Lower lobe of right lung (tissue), 2 donors: ENCODE measurements around the gene PRIMA1. TPM values are rescaled to one million over a fixed set of nuclear protein-coding genes. Genes with fewer than 3 reads are reported as not detected.

ENCODE experiments used
- ATAC-seq, 2 donors: fragments of 200-7000 bp; cut with Tn5 transposase; one replicate each; pipeline ENCODE4 v1.9.1; 2020 to 2022; ENCODE audit warnings: mild to moderate bottlenecking in 2 of 2, moderate library complexity in 2 of 2
- DNase-seq: peaks from one replicate; pipeline ENCODE4 v3.0.0-alpha.2; 2020
- H3K27ac ChIP-seq: fragments of 200-600 bp; one replicate; pipeline ENCODE4 v1.8.0; 2022
- H3K27me3 ChIP-seq: fragments of 200-600 bp; one replicate; pipeline ENCODE4 v1.8.0; 2022; ENCODE audit warnings: low read depth
- H3K36me3 ChIP-seq: fragments of 200-600 bp; one replicate; pipeline ENCODE4 v1.8.0; 2022; ENCODE audit warnings: mild to moderate bottlenecking
- H3K4me1 ChIP-seq: fragments of 200-600 bp; one replicate; pipeline ENCODE4 v1.8.0; 2022
- H3K4me3 ChIP-seq: fragments of 200-600 bp; one replicate; pipeline ENCODE4 v1.8.0; 2022; ENCODE audit warnings: mild to moderate bottlenecking
- H3K9me3 ChIP-seq: fragments of 200-600 bp; one replicate; pipeline ENCODE4 v1.8.0; 2022
- intact Hi-C: fragments of 100-400 bp; cut with DNase I; formaldehyde crosslinking; loops from one replicate; pipeline ENCODE4 v1.11.0; 2022
- total RNA-seq: library from RNA; stranded (reverse); fragmentation: NEBNext Ultra II Directional; extraction: Animal tissue kit (Norgen Biotek cat#: 25700); gene quantifications from one replicate; pipeline ENCODE4 v1.2.1, GENCODE V29; 2021
- TF ChIP-seq, protein P1 (sequence below): fragments of 200-600 bp; IDR thresholded peaks from one replicate; pipeline ENCODE4 v1.8.0; 2022; ENCODE audit warnings: antibody characterized with exemption, mild to moderate bottlenecking
- donor health status: DM: no; HTN: yes; CAD: no; lungs with severe emphysema.

Gene PRIMA1
- total RNA-seq, 1 donor from 2014 or later: 3.0 TPM

DNA sequence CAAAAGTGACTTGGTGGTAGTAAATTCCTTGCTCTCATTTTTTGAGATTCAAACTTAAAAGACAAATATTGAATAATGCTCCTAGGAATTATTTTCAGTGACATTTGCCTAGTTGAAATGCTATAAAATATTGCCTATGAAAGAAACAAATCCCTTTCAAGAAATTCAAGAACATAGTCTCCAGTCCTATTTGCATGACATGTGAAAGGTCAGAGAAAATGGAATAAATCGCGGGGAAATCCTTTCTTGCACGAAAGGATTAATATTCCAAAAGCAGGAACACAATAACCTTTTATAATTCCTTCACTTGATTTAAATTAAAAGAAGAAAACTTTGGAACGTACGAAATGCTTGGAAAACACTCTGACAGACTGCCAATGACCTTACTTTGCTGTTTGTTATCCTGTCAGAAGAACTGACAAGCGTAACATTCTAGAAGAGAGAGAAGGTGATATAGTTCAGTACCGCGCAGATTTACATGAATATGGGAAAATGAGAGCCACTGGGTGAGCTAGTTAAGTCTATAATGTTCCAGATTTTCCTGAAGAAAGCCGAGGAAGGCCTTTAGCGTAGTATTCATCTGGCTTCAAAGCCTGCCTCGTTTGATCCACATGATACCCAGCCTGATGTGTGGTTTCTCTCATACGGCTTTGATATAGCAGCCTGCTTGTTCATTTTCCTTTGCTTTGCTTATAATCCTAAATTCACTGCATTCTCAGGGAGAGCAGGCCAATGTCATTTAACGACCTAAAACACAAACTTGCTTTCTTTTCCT is 103.0 kb downstream of the PRIMA1 start:
- H3K27me3 ChIP-seq: peaks cover 3% of the 10 kb centered on the region
- no peak for DNase-seq

DNA sequence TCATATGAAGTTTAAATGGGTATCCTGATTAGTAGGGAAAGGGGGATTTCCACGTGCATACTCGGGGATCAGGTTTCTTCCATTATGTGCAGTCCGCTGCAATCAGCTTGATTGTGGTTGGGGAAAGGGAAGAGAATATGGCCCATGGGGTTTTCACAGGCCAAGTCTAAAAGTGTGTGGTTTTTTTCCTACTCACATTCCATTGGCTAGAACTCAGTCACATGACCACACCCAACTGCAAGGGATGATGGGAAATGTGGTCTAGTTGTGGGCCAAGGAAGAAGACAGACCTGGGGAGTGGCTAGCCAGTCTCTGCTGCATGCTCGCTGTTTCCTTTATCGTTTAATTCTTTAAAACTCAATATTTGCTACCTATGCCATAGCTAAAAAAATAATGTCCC is 105.1 kb downstream of the PRIMA1 start:
- Histone ChIP-seq H3K36me3 (no peaks in the 10 kb centered on the region), H3K4me3 (no peak overlapping the region), H3K4me1 (no peaks in the 10 kb centered on the region), H3K9me3 (no peaks in the 10 kb centered on the region), H3K27ac (no peak overlapping the region), H3K27me3 (no peaks in the 10 kb centered on the region)
- TF ChIP-seq, protein P1, sequence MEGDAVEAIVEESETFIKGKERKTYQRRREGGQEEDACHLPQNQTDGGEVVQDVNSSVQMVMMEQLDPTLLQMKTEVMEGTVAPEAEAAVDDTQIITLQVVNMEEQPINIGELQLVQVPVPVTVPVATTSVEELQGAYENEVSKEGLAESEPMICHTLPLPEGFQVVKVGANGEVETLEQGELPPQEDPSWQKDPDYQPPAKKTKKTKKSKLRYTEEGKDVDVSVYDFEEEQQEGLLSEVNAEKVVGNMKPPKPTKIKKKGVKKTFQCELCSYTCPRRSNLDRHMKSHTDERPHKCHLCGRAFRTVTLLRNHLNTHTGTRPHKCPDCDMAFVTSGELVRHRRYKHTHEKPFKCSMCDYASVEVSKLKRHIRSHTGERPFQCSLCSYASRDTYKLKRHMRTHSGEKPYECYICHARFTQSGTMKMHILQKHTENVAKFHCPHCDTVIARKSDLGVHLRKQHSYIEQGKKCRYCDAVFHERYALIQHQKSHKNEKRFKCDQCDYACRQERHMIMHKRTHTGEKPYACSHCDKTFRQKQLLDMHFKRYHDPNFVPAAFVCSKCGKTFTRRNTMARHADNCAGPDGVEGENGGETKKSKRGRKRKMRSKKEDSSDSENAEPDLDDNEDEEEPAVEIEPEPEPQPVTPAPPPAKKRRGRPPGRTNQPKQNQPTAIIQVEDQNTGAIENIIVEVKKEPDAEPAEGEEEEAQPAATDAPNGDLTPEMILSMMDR: no peak
- intact Hi-C loops: no loop called here
- no peak for ATAC-seq
- DNase-seq: no peak

More for the DNA sequence above, 103.0 kb downstream of the PRIMA1 start:
- Histone ChIP-seq H3K27ac (no peak overlapping the region), H3K9me3 (no peaks in the 10 kb centered on the region), H3K4me3 (no peak overlapping the region), H3K36me3 (no peaks in the 10 kb centered on the region), H3K4me1 (no peaks in the 10 kb centered on the region)
- no peak for ATAC-seq
- intact Hi-C loops: no loop called here
- TF ChIP-seq, protein P1: no peak

DNA sequence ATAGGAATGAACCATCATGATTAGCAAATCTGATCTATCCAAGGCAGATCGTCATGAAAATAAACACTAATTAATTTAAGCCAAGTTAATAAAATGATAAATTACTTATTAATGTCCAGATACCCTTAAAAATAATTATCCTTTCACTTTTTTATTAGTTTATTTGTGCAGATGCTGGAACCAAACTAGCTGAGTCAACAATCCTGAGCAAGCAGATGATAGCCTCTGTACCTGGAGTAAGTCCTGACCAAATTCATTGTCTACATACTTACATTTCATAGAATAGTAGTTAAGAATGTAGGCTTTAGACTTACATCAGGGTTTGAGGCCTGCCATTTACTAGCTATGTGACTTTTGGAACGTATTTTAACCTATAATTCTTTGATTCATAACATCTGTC is 105.8 kb downstream of the PRIMA1 start:
- Histone ChIP-seq H3K4me1 (no peaks in the 10 kb centered on the region), H3K9me3 (no peaks in the 10 kb centered on the region), H3K4me3 (no peak overlapping the region), H3K36me3 (no peaks in the 10 kb centered on the region), H3K27ac (no peak overlapping the region), H3K27me3 (no peaks in the 10 kb centered on the region)
- TF ChIP-seq, protein P1: no peak
- DNase-seq (no peak), ATAC-seq (no peak)
- intact Hi-C loops: no loop called here

DNA sequence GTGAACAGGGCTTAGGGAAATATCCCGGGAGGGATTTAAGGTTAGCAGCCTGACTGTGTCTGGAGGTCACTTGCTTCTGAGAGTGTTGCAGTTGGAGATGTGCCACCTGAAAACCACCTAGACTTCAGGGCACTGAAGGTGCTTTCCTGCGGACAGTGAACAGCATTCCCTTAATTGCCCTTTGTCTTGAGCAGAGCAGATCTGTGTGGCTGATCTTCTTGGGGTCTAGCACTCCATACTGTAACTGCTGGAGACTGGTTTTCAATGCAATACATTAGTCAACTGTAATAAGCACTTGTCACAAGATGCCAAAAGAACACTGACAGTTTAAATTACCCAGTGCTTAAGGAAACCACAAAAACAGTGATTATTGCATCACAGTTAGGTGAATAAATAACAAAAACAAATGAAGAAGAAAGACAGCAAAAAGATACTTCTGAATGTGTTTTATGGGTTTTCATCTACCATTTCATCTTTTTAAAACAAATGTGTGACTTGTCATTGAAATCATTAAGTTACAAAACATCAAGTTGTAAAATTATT is 111.8 kb downstream of the PRIMA1 start:
- Histone ChIP-seq H3K4me3 (no peak overlapping the region), H3K27me3 (no peaks in the 10 kb centered on the region), H3K4me1 (no peaks in the 10 kb centered on the region), H3K36me3 (no peaks in the 10 kb centered on the region), H3K27ac (no peak overlapping the region), H3K9me3 (no peaks in the 10 kb centered on the region)
- intact Hi-C loops: no loop called here
- TF ChIP-seq, protein P1: no peak
- ATAC-seq (no peak), DNase-seq (no peak)

DNA sequence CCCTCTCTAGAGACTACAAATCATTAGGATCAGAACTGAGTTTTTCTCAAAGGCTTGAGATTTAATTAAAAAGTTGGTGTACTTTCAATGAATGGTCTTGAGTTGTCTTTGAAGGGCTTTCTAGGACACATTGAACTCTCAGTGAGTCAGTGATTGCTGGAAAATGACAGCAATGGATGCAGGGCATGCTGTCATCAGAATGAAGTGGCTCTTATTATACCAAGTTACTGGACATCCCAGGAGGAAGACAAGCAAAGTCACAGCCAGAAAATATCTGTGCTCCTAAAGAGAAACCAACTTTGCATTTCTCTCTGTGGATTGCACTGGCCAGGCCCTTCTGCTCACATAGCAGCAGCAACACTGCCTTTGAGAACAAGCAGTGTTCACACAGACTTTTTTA is 112.6 kb downstream of the PRIMA1 start:
- Histone ChIP-seq H3K27me3 (no peaks in the 10 kb centered on the region), H3K9me3 (no peaks in the 10 kb centered on the region), H3K36me3 (no peaks in the 10 kb centered on the region), H3K27ac (no peak overlapping the region), H3K4me1 (no peaks in the 10 kb centered on the region), H3K4me3 (no peak overlapping the region)
- intact Hi-C loops: no loop called here
- ATAC-seq: no peak
- no peak for DNase-seq
- TF ChIP-seq, protein P1: no peak
